K562 (cell line): ENCODE results near the gene SKAP2. TPM values are rescaled to one million over a fixed set of nuclear protein-coding genes. Genes with fewer than 3 reads are reported as not detected.

Experiments
- ARID2 ChIP-seq: fragments of 450-650 bp; IDR thresholded peaks from 2 replicates; pipeline ENCODE4 v1.6.1; 2017; ENCODE audit warnings: antibody characterized with exemption, mild to moderate bottlenecking
- ATF7 ChIP-seq: fragments of 450-650 bp; IDR thresholded peaks from 2 replicates; pipeline ENCODE4 v1.7.1; 2014; ENCODE audit warnings: mild to moderate bottlenecking, moderate library complexity
- BCL6 ChIP-seq: fragments of 250-450 bp; sonication (Bioruptor Pico); IDR thresholded peaks from 2 replicates; pipeline ENCODE4 v1.4.0; 2020
- CBFA2T3 ChIP-seq: fragments of 450-650 bp; IDR thresholded peaks from 2 replicates; pipeline ENCODE4 v1.6.1; 2017
- CCAR2 ChIP-seq: fragments of 200-400 bp; formaldehyde crosslinking; IDR thresholded peaks from 2 replicates; pipeline ENCODE4 v1.6.1; 2017; ENCODE audit warnings: mild to moderate bottlenecking, low read depth, low read length
- EP400 ChIP-seq: fragments of 450-650 bp; IDR thresholded peaks from 2 replicates; pipeline ENCODE4 v1.6.1; 2017; ENCODE audit warnings: antibody characterized with exemption, mild to moderate bottlenecking, moderate library complexity
- EZH2 ChIP-seq: IDR thresholded peaks from 2 replicates; pipeline ENCODE4 v1.6.1; 2012; ENCODE audit warnings: low read depth, mild to moderate bottlenecking, inconsistent platforms, low read length, borderline replicate concordance
- FOXA3 ChIP-seq, 2 experiments: fragments of 450-650 bp in 1 of 2; sonication (generic) in 1 of 2; formaldehyde crosslinking; IDR thresholded peaks in 1 of 2; conservative IDR thresholded peaks in 1 of 2; 2 replicates each; pipeline versions ENCODE4 v1.4.0 to v1.8.0; 2020 to 2022; ENCODE audit warnings: mild to moderate bottlenecking in 2 of 2, missing genetic modification reagents in 1 of 2
- GTF2F1 ChIP-seq: IDR thresholded peaks from 2 replicates; pipeline ENCODE4 v1.6.1; 2011; ENCODE audit warnings: low read depth, low read length, improper control_type of control experiment
- HDAC3 ChIP-seq: fragments of 450-650 bp; IDR thresholded peaks from 2 replicates; pipeline ENCODE4 v1.6.1; 2018; ENCODE audit warnings: borderline replicate concordance, mild to moderate bottlenecking, moderate library complexity; ENCODE audit not compliant: partially characterized antibody
- HMG20A ChIP-seq: fragments of 450-650 bp; formaldehyde crosslinking; conservative IDR thresholded peaks from 2 replicates; pipeline ENCODE4 v1.4.0; 2020; ENCODE audit warnings: mild to moderate bottlenecking, mixed read lengths
- ILF3 ChIP-seq: fragments of 450-650 bp; IDR thresholded peaks from 2 replicates; pipeline ENCODE4 v1.6.1; 2018; ENCODE audit warnings: antibody characterized with exemption, mild to moderate bottlenecking, moderate library complexity, borderline replicate concordance
- KAT7 ChIP-seq: sonication (generic); formaldehyde crosslinking; IDR thresholded peaks from 2 replicates; pipeline ENCODE4 v1.8.0; 2022; ENCODE audit warnings: missing genetic modification reagents, mild to moderate bottlenecking, borderline replicate concordance
- MAFK ChIP-seq: IDR thresholded peaks from 2 replicates; pipeline ENCODE4 v1.6.1; 2011; ENCODE audit warnings: low read length, improper control_type of control experiment
- MYNN ChIP-seq, 2 experiments: sonication (generic); formaldehyde crosslinking in 1 of 2; IDR thresholded peaks; 2 replicates each; pipeline versions ENCODE4 v1.5.0 to v1.6.1; 2016 to 2020; ENCODE audit warnings: antibody characterized with exemption in 1 of 2, missing genetic modification reagents in 1 of 2
- RNF2 ChIP-seq: sonication (generic); IDR thresholded peaks from 2 replicates; pipeline ENCODE4 v1.6.1; 2016
- TEAD4 ChIP-seq, 2 experiments: sonication (generic) in 1 of 2; formaldehyde crosslinking in 1 of 2; IDR thresholded peaks; 2 replicates each; pipeline versions ENCODE4 v1.6.1 to v1.8.0; 2012 to 2022; ENCODE audit warnings: borderline replicate concordance in 1 of 2, inconsistent platforms in 1 of 2, low read length in 1 of 2, mild to moderate bottlenecking in 1 of 2, missing genetic modification reagents in 1 of 2
- ZNF778 ChIP-seq: fragments of 450-650 bp; formaldehyde crosslinking; IDR thresholded peaks from 2 replicates; pipeline ENCODE4 v1.4.0; 2020; ENCODE audit warnings: mild to moderate bottlenecking, moderate library complexity
- ZSCAN32 ChIP-seq: fragments of 450-650 bp; formaldehyde crosslinking; IDR thresholded peaks from 2 replicates; pipeline ENCODE4 v1.4.0; 2020; ENCODE audit warnings: mild to moderate bottlenecking, moderate library complexity
- polyA plus RNA-seq, 8 experiments: library from polyadenylated mRNA; depleted of rRNA in 4 of 8; stranded (reverse) in 5 of 8; unstranded in 3 of 8; fragments of >200 nt; fragmentation: Nextera tagmentation in 2 of 8; fragmentation: Illumina TruSeq in 1 of 8; extraction: Ambion mirVana in 2 of 8; extraction: Trizol in 1 of 8; gene quantifications; 2 replicates each; pipeline versions ENCODE4 v1.2.1 to v1.2.3, GENCODE V29; 2011 to 2014; ENCODE audit warnings: inconsistent platforms in 1 of 8, missing spikeins in 1 of 8
- total RNA-seq, 7 experiments: library from RNA; depleted of rRNA in 6 of 7; stranded (reverse); fragments of >200 nt in 6 of 7; fragmentation: Illumina TruSeq in 2 of 7; extraction: Trizol in 2 of 7; gene quantifications; 2 replicates each; pipeline versions ENCODE4 v1.2.1 to v1.2.3, GENCODE V29; 2011 to 2021; ENCODE audit warnings: low replicate concordance in 1 of 7
- TF ChIP-seq, protein P1 (sequence below), 3 experiments: IDR thresholded peaks in 2 of 3; conservative IDR thresholded peaks in 1 of 3; 2 replicates each; pipeline ENCODE4 v1.5.1; 2011 to 2012; ENCODE audit warnings: low read length in 3 of 3, mild to moderate bottlenecking in 3 of 3, control low read depth in 2 of 3, improper control_type of control experiment in 1 of 3, inconsistent platforms in 1 of 3, low read depth in 1 of 3, mixed read lengths in 1 of 3, moderate library complexity in 1 of 3; ENCODE audit not compliant: insufficient read depth in 2 of 3
- TF ChIP-seq, protein P2 (sequence below): sonication (generic); formaldehyde crosslinking; IDR thresholded peaks from 2 replicates; pipeline ENCODE4 v1.8.0; 2022; ENCODE audit warnings: mild to moderate bottlenecking, low read depth, missing genetic modification reagents
- TF ChIP-seq, protein P3 (sequence below): fragments of 450-650 bp; formaldehyde crosslinking; IDR thresholded peaks from 2 replicates; pipeline ENCODE4 v1.4.0; 2022; ENCODE audit warnings: missing genetic modification characterization
- TF ChIP-seq, protein P4 (sequence below): fragments of 450-650 bp; IDR thresholded peaks from one replicate; pipeline ENCODE4 v1.6.1; 2018; ENCODE audit warnings: mild to moderate bottlenecking, moderate library complexity; ENCODE audit not compliant: partially characterized antibody
- TF ChIP-seq, protein P5 (sequence below): fragments of 450-650 bp; IDR thresholded peaks from 2 replicates; pipeline ENCODE4 v1.6.1; 2016

The SKAP2 gene
- total and polyA plus RNA-seq, 9 of the 15 experiments (the other 6 are each of a cell fraction or from before 2014, with no cell fraction given): 4.2 to 11.7 (median 8.3) TPM

DNA sequence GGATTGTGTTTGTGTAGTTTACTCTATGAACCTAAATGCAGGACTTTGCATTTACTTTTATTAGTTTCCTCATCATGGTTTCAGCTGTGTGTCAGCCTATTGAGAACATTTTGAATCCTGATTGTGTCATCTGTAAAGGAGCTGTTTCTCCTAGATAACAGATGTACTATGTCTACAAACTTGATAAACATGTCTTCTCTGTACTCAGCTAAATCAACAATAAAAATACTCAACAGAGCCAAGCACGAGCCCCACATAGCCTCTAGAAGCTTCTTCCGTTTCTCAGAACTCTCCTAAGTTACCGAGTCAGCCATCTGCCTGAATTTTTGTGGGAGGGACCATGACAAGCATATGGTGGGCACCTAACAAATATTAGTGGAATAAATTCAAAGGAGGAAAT, 234.7 kb downstream of the SKAP2 start (continued):
- TF ChIP-seq, protein P1, sequence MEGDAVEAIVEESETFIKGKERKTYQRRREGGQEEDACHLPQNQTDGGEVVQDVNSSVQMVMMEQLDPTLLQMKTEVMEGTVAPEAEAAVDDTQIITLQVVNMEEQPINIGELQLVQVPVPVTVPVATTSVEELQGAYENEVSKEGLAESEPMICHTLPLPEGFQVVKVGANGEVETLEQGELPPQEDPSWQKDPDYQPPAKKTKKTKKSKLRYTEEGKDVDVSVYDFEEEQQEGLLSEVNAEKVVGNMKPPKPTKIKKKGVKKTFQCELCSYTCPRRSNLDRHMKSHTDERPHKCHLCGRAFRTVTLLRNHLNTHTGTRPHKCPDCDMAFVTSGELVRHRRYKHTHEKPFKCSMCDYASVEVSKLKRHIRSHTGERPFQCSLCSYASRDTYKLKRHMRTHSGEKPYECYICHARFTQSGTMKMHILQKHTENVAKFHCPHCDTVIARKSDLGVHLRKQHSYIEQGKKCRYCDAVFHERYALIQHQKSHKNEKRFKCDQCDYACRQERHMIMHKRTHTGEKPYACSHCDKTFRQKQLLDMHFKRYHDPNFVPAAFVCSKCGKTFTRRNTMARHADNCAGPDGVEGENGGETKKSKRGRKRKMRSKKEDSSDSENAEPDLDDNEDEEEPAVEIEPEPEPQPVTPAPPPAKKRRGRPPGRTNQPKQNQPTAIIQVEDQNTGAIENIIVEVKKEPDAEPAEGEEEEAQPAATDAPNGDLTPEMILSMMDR (IDR thresholded peaks at IDR 0.05 in 2 of 3, conservative IDR thresholded peaks at IDR 0.05 in 1 of 3; ENCODE audit: insufficient read depth in 2 of 3, low read depth in 1 of 3, low read length in 3 of 3): no peak
- TF ChIP-seq, protein P2, sequence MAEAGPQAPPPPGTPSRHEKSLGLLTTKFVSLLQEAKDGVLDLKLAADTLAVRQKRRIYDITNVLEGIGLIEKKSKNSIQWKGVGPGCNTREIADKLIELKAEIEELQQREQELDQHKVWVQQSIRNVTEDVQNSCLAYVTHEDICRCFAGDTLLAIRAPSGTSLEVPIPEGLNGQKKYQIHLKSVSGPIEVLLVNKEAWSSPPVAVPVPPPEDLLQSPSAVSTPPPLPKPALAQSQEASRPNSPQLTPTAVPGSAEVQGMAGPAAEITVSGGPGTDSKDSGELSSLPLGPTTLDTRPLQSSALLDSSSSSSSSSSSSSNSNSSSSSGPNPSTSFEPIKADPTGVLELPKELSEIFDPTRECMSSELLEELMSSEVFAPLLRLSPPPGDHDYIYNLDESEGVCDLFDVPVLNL (CRISPR knock-in tag): no peak
- TF ChIP-seq, protein P3, sequence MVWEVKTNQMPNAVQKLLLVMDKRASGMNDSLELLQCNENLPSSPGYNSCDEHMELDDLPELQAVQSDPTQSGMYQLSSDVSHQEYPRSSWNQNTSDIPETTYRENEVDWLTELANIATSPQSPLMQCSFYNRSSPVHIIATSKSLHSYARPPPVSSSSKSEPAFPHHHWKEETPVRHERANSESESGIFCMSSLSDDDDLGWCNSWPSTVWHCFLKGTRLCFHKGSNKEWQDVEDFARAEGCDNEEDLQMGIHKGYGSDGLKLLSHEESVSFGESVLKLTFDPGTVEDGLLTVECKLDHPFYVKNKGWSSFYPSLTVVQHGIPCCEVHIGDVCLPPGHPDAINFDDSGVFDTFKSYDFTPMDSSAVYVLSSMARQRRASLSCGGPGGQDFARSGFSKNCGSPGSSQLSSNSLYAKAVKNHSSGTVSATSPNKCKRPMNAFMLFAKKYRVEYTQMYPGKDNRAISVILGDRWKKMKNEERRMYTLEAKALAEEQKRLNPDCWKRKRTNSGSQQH (CRISPR knock-in tag): no peak
- TF ChIP-seq GTF2F1 (no peak), ARID2 (no peak), RNF2 (no peak), CBFA2T3 (peak; percentile 38), EP400 (no peak), HDAC3 (no peak), EZH2 (no peak), MYNN (IDR thresholded peaks at IDR 0.05) (no peak), MYNN (CRISPR knock-in tag; IDR thresholded peaks at IDR 0.05) (no peak), BCL6 (CRISPR knock-in tag) (no peak), FOXA3 (CRISPR knock-in tag; conservative IDR thresholded peaks at IDR 0.05 in 1 of 2, IDR thresholded peaks at IDR 0.05 in 1 of 2) (peak in 1 of 2 experiments; percentile 90; a peak in 2 of 4 replicates), HMG20A (CRISPR knock-in tag) (no peak), ZSCAN32 (CRISPR knock-in tag) (no peak), CCAR2 (no peak), ZNF778 (CRISPR knock-in tag) (no peak), ILF3 (no peak), ATF7 (no peak; the same call in 1 of the 2 replicates), TEAD4 (IDR thresholded peaks at IDR 0.05; ENCODE audit: low read length) (no peak), TEAD4 (CRISPR knock-in tag; IDR thresholded peaks at IDR 0.05; ENCODE audit: borderline replicate concordance) (no peak), KAT7 (CRISPR knock-in tag) (no peak), MAFK (no peak)
- TF ChIP-seq, protein P4, sequence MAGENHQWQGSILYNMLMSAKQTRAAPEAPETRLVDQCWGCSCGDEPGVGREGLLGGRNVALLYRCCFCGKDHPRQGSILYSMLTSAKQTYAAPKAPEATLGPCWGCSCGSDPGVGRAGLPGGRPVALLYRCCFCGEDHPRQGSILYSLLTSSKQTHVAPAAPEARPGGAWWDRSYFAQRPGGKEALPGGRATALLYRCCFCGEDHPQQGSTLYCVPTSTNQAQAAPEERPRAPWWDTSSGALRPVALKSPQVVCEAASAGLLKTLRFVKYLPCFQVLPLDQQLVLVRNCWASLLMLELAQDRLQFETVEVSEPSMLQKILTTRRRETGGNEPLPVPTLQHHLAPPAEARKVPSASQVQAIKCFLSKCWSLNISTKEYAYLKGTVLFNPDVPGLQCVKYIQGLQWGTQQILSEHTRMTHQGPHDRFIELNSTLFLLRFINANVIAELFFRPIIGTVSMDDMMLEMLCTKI: no peak
- TF ChIP-seq, protein P5, sequence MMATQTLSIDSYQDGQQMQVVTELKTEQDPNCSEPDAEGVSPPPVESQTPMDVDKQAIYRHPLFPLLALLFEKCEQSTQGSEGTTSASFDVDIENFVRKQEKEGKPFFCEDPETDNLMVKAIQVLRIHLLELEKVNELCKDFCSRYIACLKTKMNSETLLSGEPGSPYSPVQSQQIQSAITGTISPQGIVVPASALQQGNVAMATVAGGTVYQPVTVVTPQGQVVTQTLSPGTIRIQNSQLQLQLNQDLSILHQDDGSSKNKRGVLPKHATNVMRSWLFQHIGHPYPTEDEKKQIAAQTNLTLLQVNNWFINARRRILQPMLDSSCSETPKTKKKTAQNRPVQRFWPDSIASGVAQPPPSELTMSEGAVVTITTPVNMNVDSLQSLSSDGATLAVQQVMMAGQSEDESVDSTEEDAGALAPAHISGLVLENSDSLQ: no peak
